Measurements from ENCODE around the gene RANBP17. TPM values are rescaled to one million over a fixed set of nuclear protein-coding genes. Genes with fewer than 3 reads are reported as not detected.

The RANBP17 gene
- total and polyA plus RNA-seq, 2 of the 4 experiments (the other 2 are of a cell fraction) = 8.2 to 29.0 TPM

DNA sequence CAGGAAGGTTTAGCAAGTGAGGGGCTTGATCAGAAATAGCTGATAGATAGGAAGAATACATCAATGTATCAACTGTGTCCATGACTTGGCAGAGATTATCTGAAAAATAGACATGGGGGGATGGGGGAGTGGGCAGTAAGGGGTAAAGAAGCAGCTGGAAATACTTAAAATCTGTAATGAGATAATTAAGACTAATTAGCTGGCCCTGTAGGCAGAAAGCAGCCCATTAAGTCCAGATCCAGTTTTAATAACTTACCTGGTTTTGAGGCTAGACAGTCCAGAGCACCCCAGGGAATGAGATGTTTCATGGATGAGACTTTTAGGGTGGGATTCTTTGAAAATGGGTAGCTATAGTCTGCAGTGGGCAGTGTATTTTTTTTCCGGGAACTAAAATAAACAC is 330.3 kb downstream of the RANBP17 start:
- Histone ChIP-seq H3K56ac (ENCODE audit: extremely low read depth, insufficient read depth, low read length) (no peak overlapping the region), H4K5ac (ENCODE audit: low read depth, low read length) (no peak overlapping the region), H4K91ac (ENCODE audit: insufficient read depth, low read depth, low read length) (no peak overlapping the region), H3K9me3 (ENCODE audit: control insufficient read depth, insufficient read depth, low read length) (no peaks in the 10 kb centered on the region), H4K8ac (ENCODE audit: low read depth in 2 of 2, low read length in 2 of 2) (no peak overlapping the region), H3K4ac (ENCODE audit: low read depth, low read length) (no peak overlapping the region), H3K23ac (ENCODE audit: low read depth, low read length) (no peak overlapping the region), H3K79me1 (ENCODE audit: low read depth in 1 of 2, low read length in 2 of 2) (no peaks in the 10 kb centered on the region), H3K27me3 (ENCODE audit: control insufficient read depth, insufficient read depth, low read length) (no peaks in the 10 kb centered on the region), H3K36me3 (ENCODE audit: control insufficient read depth, insufficient read depth, low read length) (no peaks in the 10 kb centered on the region), H2BK120ac (ENCODE audit: low read depth, low read length) (no peak overlapping the region), H3K4me3 (ENCODE audit: insufficient read depth, low read depth, low read length) (no peak overlapping the region), H2AFZ (replicated peaks; ENCODE audit: low read length, poor library complexity) (no peak overlapping the region), H3K4me1 (ENCODE audit: control insufficient read depth, insufficient read depth, low read length) (no peaks in the 10 kb centered on the region), H3K27ac (ENCODE audit: insufficient read depth, low read length) (no peak overlapping the region), H2BK5ac (ENCODE audit: low read depth, low read length, poor library complexity, severe bottlenecking) (no peak overlapping the region), H2BK15ac (ENCODE audit: low read depth, low read length) (no peak overlapping the region), H3K18ac (ENCODE audit: low read depth, low read length) (no peak overlapping the region), H3K14ac (replicated peaks; ENCODE audit: low read depth, low read length) (no peak overlapping the region), H2AK5ac (ENCODE audit: low read depth, low read length) (no peak overlapping the region), H3K9me1 (ENCODE audit: insufficient read depth, low read length) (no peaks in the 10 kb centered on the region), H2AK9ac (replicated peaks; ENCODE audit: low read depth, low read length, poor library complexity) (no peak overlapping the region), H4K20me1 (ENCODE audit: insufficient read depth, low read length) (no peaks in the 10 kb centered on the region), H3K9ac (ENCODE audit: low read depth, low read length) (no peak overlapping the region), H2BK20ac (ENCODE audit: low read depth, low read length) (no peak overlapping the region), H3K4me2 (ENCODE audit: low read depth, low read length) (no peak overlapping the region)
- ATAC-seq (ENCODE audit: low read depth) (no peak), DNase-seq (no peak)
- no TSS peak for BruUV-seq (replicated peaks)
- WGBS, 2 experiments (ENCODE audit: extremely low coverage in 2 of 2, insufficient read length in 1 of 2) = no CpG with 5 or more reads among the region's 1 CpG
- in situ Hi-C loops (cut with MboI; ENCODE audit: low sequenced_read_pairs) = no loop called here
- POLR2A ChIA-PET (ENCODE audit: unreplicated experiment) = no interaction called here
- no peak for TF ChIP-seq RAD21 (IDR thresholded peaks at IDR 0.05; ENCODE audit: low read length)
- TF ChIP-seq SMC3 (IDR thresholded peaks at IDR 0.05; ENCODE audit: low read depth, low read length) = no peak
- TF ChIP-seq FOS (IDR thresholded peaks at IDR 0.05; ENCODE audit: low read depth, low read length) = no peak
- TF ChIP-seq ELK1 (IDR thresholded peaks at IDR 0.05; ENCODE audit: borderline replicate concordance, low read depth, low read length) = no peak
- TF ChIP-seq RCOR1 (IDR thresholded peaks at IDR 0.05; ENCODE audit: insufficient replicate concordance, low read length) = no peak
- TF ChIP-seq MXI1 (IDR thresholded peaks at IDR 0.05; ENCODE audit: borderline replicate concordance, low read depth, low read length) = no peak
- no peak for TF ChIP-seq MAFK (IDR thresholded peaks at IDR 0.05; ENCODE audit: low read depth, low read length)
- no peak for TF ChIP-seq USF2 (IDR thresholded peaks at IDR 0.05; ENCODE audit: low read depth, low read length)
- TF ChIP-seq, protein P1, sequence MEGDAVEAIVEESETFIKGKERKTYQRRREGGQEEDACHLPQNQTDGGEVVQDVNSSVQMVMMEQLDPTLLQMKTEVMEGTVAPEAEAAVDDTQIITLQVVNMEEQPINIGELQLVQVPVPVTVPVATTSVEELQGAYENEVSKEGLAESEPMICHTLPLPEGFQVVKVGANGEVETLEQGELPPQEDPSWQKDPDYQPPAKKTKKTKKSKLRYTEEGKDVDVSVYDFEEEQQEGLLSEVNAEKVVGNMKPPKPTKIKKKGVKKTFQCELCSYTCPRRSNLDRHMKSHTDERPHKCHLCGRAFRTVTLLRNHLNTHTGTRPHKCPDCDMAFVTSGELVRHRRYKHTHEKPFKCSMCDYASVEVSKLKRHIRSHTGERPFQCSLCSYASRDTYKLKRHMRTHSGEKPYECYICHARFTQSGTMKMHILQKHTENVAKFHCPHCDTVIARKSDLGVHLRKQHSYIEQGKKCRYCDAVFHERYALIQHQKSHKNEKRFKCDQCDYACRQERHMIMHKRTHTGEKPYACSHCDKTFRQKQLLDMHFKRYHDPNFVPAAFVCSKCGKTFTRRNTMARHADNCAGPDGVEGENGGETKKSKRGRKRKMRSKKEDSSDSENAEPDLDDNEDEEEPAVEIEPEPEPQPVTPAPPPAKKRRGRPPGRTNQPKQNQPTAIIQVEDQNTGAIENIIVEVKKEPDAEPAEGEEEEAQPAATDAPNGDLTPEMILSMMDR (conservative IDR thresholded peaks at IDR 0.05; ENCODE audit: low read depth, low read length) = no peak
- intact Hi-C loops (cut with micrococcal nuclease) = no loop called here
- dilution Hi-C loops (cut with HindIII; ENCODE audit: low sequenced_read_pairs, unreplicated experiment) = no loop called here
- CTCF ChIA-PET = interaction anchor here (1.3 kb wide), 1 partner anchor 15 kb away, joined by 3 read pairs; no protein-coding TSS in a partner anchor

Measured in IMR-90 (cell line).